Superior temporal gyrus (tissue), 1 donor: Measurements from ENCODE around the gene POLE4.

Source experiments
- DNase-seq: peaks from one replicate; pipeline ENCODE4 v3.0.0-alpha.2; 2016; ENCODE audit errors: extremely low spot score

POLE4 gene

DNA sequence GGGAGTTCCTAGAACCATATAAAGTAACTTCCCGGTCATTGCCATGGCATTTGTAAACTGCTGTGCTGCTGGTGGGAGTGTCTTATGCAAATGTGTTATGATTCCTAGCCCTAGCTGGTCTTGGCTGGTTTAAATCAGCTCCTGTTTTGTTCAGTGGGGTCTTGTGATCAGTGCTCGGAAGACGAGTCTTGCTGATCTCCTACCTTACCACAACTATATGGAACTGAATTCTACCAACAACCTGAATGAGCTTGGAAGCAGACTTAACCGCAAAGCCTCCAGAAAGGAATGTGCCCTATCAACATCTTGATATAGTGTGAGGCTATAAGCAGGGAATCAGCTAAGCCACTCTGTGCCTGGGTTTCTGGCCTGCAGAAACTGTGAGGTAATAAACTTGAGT, 33.5 kb downstream of the POLE4 start:
- no peak for DNase-seq

GRCh38 chr2:74999468-74999867, 41.0 kb downstream of the POLE4 start:
- DNase-seq = no peak

DNA sequence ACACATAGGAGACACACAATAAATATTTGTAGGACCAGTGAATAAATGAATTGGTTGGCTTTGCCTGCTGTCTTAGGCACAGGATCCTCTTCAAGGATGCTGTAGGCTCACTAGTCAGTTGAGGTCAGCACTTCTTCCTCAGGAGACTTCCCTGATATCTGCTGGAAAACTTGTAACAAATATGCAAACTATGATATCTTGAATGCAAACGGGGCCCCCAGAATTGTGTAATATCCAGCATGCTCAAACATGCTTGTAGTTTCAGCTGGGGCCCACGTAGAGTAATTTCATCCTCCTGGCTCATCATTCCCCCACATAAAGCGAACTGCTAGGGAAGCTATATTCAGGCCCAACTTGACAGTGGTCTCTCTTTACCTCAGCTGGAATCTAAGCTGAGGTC, 43.6 kb downstream of the POLE4 start:
- DNase-seq = no peak

- DNase-seq = no peak
These were observed 44.8 kb downstream of the POLE4 start for GRCh38 chr2:75003276-75003675.

- no peak for DNase-seq
These were observed 45.3 kb downstream of the POLE4 start for GRCh38 chr2:75003773-75004172.

GRCh38 chr2:75006041-75006440, 47.6 kb downstream of the POLE4 start:
- no peak for DNase-seq

DNA sequence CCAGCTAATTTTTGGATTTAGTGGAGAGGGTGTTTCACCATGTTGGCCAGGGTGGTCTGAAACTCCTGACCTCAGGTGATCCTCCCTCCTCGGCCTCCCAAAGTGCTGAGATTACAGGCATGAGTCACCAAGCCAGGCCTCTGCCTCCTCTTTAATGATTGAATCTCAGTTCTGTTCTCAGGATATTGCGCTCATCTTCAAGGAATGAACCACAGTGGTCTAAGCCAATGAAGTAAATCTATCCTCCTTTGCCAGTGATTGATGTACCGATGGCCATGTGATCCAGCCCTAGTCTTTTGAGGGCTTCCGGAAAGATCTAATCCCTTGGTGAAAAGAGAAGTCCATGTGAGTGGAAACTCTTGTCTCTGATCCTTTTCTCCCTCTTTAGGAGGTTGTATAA, 48.6 kb downstream of the POLE4 start:
- DNase-seq = no peak

GRCh38 chr2:75007819-75008218, 49.4 kb downstream of the POLE4 start:
- no peak for DNase-seq

GRCh38 chr2:75010571-75010970, 52.1 kb downstream of the POLE4 start:
- no peak for DNase-seq

- no peak for DNase-seq
These were observed 53.6 kb downstream of the POLE4 start for GRCh38 chr2:75012080-75012479.

DNA sequence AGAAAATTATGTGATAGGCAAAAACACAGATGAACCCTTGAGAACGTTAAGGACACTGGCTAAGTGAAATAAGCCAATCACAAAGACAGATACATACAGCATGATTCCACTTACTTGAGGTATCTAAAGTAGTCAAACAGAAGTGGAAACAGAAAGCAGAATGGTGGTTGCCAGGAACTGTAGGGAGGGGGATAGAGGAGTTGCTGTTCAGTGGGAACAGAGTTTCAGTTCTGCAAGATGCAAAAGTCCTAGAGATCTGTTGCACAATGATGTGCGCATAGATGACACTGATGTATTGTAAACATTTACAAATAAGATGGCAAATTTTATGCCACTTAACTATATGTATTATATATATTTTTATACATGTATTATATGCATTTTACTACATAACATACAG, 59.7 kb downstream of the POLE4 start:
- no peak for DNase-seq
